HepG2 (cell line): ENCODE data around the gene ELOVL2.

Source experiments
- ARID4A ChIP-seq: sonication (generic); formaldehyde crosslinking; IDR thresholded peaks from 2 replicates; pipeline ENCODE4 v1.5.0; 2020; ENCODE audit warnings: mild to moderate bottlenecking, missing genetic modification reagents, borderline replicate concordance
- ASH2L ChIP-seq: fragments of 300-600, 200-600 bp; sonication (generic); IDR thresholded peaks from 2 replicates; pipeline ENCODE4 v1.7.0; 2017; ENCODE audit warnings: low read depth, mild to moderate bottlenecking, moderate library complexity, mixed read lengths, low read length; ENCODE audit not compliant: insufficient read length
- ATF2 ChIP-seq: sonication (generic); formaldehyde crosslinking; IDR thresholded peaks from 2 replicates; pipeline ENCODE4 v1.4.0; 2020; ENCODE audit warnings: missing genetic modification reagents
- BRF2 ChIP-seq: sonication (generic); formaldehyde crosslinking; IDR thresholded peaks from 2 replicates; pipeline ENCODE4 v1.8.1; 2022; ENCODE audit warnings: mild to moderate bottlenecking, missing genetic modification reagents
- KDM1A ChIP-seq: IDR thresholded peaks from 2 replicates; pipeline ENCODE4 v1.6.1; 2016; ENCODE audit warnings: missing compliant biosample characterization
- MBNL3 ChIP-seq: fragments of 250-450 bp; sonication (Bioruptor Pico); conservative IDR thresholded peaks from 2 replicates; pipeline ENCODE4 v1.8.0; 2022; ENCODE audit warnings: mild to moderate bottlenecking, inconsistent platforms
- RNF2 ChIP-seq: fragments of 450-650 bp; conservative IDR thresholded peaks from 2 replicates; pipeline ENCODE4 v1.6.1; 2016; ENCODE audit warnings: low read depth
- ZNF207 ChIP-seq: fragments of 450-650 bp; IDR thresholded peaks from 2 replicates; pipeline ENCODE4 v1.6.1; 2016; ENCODE audit warnings: antibody characterized with exemption, borderline replicate concordance
- ZNF550 ChIP-seq: sonication (generic); formaldehyde crosslinking; IDR thresholded peaks from 2 replicates; pipeline ENCODE4 v1.4.0; 2020; ENCODE audit warnings: mild to moderate bottlenecking, missing genetic modification reagents, borderline replicate concordance
- TF ChIP-seq, protein P1 (sequence below): sonication (generic); formaldehyde crosslinking; conservative IDR thresholded peaks from 2 replicates; pipeline ENCODE4 v1.4.0; 2020; ENCODE audit warnings: missing genetic modification reagents

DNA sequence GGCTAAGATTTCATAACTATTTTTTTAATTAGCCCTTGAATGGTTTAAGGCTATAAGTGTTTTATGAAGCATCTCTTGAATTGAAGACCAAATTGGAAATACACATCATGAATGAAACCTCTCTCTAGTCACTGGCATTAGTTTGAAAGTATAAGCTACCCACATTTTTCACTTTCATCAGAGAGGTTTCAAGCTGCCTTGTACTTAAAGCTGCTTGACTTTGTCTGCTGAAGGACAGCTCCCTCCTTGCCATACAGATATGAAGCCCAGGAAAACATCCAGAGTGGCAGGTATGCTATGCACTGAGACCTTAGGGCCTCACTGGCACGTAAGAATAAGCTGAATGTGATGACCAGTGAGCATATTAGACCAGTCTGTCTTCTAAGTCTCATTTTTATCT is 62.7 kb downstream of the ELOVL2 start:
- TF ChIP-seq ZNF550 (CRISPR knock-in tag), result no peak
- no peak for TF ChIP-seq RNF2
- TF ChIP-seq KDM1A (CRISPR knock-in tag), result no peak
- no peak for TF ChIP-seq ARID4A
- no peak for TF ChIP-seq ATF2 (CRISPR knock-in tag)
- no peak for TF ChIP-seq MBNL3 (CRISPR knock-in tag)
- no peak for TF ChIP-seq ZNF207
- TF ChIP-seq, protein P1, sequence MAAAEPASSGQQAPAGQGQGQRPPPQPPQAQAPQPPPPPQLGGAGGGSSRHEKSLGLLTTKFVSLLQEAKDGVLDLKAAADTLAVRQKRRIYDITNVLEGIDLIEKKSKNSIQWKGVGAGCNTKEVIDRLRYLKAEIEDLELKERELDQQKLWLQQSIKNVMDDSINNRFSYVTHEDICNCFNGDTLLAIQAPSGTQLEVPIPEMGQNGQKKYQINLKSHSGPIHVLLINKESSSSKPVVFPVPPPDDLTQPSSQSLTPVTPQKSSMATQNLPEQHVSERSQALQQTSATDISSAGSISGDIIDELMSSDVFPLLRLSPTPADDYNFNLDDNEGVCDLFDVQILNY (CRISPR knock-in tag), result no peak
- TF ChIP-seq BRF2 (CRISPR knock-in tag), result no peak
- no peak for TF ChIP-seq ASH2L
